Measurements from ENCODE around the gene TTC39C.
A peak's percentile ranks its signal among the peaks of the same experiment; 100 is the strongest.

Gene TTC39C

DNA sequence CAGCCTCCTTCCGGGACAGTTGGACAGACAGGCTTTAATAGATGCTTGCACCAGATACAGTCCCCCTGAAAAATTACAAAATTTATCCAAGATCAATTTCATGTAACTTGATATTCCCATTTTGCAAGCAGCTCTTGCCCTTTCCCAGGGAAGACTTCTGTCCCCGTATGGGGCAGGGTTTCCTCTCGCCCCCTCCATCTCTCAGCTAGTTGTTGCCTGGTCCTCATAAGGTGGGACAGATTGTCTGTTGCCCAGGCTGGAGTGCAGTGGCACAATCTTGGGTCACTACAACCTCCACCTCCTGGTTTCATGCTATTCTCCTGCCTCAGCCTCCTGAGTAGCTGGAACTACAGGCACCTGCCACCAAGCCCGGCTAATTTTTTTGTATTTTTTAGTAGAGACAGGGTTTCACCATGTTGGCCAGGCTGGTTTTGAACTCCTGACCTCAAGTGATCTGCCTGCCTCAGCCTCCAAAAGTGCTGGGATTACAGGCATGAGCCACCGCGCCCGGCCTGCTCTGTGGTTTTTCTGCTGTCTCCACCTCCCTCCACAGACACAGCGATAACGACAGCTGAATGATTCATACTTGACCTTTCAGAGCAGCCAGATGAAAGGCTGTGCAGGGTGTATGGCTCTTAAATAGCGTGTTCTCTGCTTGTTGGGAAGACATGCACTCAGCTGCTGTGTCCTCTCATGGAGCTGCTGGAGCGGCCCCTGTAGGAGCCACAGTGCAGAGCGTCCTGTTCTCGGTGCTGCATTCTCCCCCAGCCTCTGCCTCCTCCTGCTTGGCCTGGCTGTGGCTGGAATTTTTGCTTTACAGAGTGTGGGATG, 61.4 kb downstream of the TTC39C start:
- DNase-seq (ENCODE audit: extremely low read depth in 1 of 2, low read depth in 1 of 2) = peak; percentile 58 to 83

DNA sequence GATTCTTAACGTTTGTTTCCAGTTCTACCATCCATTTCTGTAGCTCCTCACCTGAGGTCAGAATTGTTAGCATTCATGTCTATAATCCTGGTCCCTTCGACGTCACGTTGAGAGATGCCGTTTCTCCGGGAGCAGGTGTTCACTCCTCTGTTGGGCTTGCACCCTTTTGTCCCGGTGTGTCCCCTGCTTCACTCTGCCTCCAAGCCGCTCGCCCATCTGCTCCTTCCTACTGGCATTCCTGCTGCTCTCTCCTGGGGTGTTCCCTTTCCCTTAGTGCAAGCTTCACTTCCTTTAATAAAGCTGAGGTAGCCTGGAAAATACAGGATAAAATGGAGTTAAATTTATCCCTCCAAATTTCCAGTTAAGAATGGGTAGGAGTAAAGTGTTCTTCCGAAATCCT, 62.4 kb downstream of the TTC39C start:
- DNase-seq (ENCODE audit: extremely low read depth in 1 of 2, low read depth in 1 of 2) = no peak

DNA sequence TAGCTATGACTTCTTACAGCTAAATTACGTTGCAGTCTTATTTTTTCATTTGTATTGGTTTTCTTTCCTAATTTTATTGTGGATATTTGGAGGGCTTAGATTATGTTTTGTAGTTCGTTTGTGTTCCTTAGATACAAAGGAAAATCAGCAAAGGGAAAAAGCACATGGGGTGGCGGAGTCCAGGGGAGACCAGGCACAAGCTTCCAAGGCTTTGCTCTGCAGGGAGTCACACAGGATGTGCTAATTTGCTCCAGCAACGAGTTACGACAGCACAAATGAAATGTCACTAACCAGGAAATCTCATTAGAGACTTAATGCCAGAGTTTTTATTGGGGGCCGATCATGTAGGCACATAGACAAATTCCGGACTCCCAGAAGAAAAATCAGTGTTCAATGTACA, 63.8 kb downstream of the TTC39C start:
- DNase-seq (ENCODE audit: extremely low read depth in 1 of 2, low read depth in 1 of 2) = no peak

DNA sequence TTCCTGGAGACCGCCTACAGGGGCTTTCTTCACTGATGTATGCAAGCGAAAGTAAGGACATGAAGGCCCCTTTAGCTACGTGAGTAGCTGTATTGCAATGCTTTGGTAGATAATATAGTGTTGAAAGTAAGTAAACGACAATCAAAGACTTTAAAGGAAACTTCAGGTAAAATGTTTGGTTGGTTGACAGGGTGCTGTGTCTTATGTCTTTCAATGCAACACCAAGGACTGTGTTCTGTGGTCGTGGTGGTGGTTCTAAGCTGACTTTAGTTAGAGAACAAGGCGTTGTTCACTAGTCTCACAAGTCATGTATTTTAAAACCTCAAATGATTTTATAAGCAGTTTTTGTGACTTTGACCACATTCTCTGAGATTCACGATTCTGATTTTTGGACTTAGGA, 66.3 kb downstream of the TTC39C start:
- DNase-seq (ENCODE audit: extremely low read depth in 1 of 2, low read depth in 1 of 2) = no peak

GRCh38 chr18:24083550-24083949, 69.0 kb downstream of the TTC39C start:
- no peak for DNase-seq (ENCODE audit: extremely low read depth in 1 of 2, low read depth in 1 of 2)

DNA sequence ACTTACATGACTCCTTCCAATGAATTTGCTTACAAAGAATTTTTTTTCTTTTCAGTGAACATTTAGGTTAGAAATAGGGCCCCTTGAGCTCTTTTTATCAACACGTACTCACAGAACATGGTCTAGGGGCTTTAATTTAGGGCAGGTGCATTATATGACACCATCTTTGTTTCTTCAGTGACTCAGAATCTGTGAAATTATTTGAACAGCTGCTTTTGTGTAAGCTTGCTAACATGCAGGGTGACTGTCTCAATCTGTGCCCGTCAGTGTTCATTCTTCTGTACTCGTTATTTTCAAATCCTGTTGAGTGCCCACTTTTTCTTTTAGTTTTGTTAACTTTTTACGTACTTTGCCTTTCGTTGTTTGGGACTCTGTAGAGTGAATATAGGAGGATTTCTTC, 71.5 kb downstream of the TTC39C start:
- no peak for DNase-seq (ENCODE audit: extremely low read depth in 1 of 2, low read depth in 1 of 2)

GRCh38 chr18:24089076-24089475, 74.5 kb downstream of the TTC39C start:
- DNase-seq (ENCODE audit: extremely low read depth in 1 of 2, low read depth in 1 of 2) = no peak

DNA sequence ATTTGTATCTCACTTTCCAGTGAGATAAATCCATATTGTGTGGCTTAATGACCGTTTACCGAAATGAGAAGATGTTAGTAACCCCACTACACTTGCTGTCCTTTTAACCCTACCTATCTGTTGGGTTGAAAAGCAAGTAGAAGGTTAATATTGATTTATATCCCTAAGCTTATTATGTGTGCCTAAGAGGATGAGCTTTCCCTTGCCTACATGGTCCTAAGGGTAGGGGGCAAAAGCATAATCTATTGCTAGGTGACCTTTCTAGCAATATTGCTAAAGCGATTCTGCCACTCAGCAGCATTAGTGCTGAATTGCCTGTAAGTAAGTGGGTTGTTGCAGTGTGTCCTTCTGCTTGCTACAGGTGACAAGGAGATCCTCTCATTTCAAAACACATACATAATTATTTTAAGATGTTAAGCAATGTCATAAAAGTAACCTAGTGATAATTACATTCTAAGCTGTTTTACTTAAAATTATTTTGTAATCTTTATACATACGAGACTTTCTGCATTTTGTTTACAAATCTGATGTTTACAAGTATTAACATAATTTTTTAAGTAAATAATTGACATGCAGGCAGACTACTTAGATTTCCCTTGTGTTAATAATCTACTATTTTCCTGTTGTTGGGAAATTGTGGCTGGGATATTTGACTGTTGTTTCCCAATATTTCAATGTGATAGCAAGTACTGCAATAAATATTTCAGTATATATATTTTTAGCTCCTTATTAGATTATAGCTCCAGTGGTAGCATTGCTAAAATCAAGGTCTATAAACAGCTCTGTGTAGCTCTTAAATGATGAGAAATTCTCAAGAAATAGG, 75.2 kb downstream of the TTC39C start:
- no peak for DNase-seq (ENCODE audit: extremely low read depth in 1 of 2, low read depth in 1 of 2)

DNA sequence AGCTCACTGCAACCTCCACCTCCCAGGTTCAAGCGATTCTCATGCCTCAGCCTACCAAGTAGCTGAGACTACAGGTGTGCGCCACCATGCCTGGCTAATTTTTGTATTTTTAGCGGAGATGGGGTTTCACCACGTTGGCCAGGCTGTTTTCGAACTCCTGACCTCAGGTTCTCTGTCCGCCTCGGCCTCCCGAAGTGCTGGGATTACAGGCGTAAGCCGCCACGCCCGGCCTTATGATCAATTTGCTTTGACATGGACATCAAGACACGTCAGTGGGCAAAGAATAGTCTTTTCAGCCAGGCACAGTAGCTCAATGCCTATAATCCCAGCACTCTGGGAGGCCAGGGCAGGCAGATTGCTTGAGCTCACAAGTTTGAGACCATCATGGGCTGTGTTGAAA, 76.3 kb downstream of the TTC39C start:
- DNase-seq (ENCODE audit: extremely low read depth in 1 of 2, low read depth in 1 of 2) = no peak

DNA sequence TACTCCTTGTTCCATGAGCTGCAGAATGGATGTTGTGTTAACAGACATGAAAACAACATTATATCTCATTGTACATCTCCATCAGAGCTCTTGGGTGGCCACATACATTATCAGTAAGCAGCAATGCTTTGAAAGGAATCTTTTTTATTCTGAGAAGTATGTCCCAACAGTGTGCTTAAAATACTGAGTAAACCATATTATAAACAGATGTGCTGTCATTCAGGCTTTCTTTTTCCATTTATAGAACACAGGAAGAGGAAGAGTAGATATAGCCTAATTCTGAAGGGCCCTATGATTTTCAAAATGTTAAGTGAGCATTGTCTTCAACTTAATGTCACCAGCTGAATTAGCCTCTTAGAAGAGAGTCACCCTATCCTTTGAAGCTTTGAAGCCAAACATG, 80.0 kb downstream of the TTC39C start:
- no peak for DNase-seq (ENCODE audit: extremely low read depth in 1 of 2, low read depth in 1 of 2)

- no peak for DNase-seq (ENCODE audit: extremely low read depth in 1 of 2, low read depth in 1 of 2)
Observed at GRCh38 chr18:24095976-24096375, 81.4 kb downstream of the TTC39C start.

DNA sequence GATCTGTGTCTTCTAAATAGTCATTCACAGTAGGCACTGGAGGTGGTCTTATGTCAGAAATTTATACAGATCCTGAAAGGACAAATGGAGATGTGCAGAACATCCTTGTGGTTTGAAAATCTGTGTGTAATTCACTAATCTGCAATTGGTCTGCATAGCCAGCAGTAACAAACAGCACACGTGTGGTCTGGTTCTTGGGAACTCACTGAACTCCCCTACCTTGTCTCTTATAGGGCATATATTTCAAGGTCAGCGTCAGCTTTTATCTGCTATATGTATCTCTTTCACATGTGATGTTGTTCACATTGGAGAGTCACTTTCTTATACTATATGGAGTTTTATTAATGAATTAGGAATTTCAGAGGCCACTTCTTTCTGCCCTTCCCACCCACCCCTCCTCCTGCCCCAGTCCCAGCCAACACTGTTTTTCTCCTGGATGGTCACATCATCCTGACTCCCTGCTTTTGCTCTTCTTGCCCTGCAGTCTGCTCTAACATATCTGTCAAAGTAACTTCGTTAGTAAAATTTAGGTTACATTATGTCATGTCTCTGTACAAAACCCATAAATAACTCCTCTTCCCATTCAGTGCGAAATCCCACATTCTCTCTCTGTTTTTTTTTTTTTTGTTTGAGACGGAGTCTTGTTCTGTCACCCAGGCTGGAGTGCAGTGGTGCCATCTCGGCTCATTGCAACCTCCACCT, 88.9 kb downstream of the TTC39C start:
- DNase-seq (ENCODE audit: extremely low read depth in 1 of 2, low read depth in 1 of 2) = no peak

DNA sequence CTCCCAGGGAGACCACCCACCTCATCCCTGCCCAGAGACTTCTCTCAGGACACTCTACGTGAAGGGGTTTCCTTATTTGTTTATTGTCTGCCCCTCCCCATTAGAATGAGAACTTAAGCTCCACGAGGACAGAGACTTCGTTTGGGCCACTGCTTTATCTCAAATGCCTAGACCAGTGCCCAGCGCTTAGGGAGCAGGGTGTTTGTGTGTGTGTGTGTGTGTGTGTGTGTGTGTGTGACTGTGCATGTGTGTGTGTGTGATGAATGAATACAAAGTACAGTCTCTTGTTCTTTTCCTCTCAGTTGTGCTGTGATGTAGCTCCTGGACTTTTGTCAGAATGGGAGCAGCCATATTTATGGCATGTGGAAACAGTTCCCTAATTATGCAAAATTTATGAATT, 89.9 kb downstream of the TTC39C start:
- DNase-seq (ENCODE audit: extremely low read depth in 1 of 2, low read depth in 1 of 2) = no peak

GRCh38 chr18:24108641-24109040, 94.1 kb downstream of the TTC39C start:
- DNase-seq (ENCODE audit: extremely low read depth in 1 of 2, low read depth in 1 of 2) = no peak

DNA sequence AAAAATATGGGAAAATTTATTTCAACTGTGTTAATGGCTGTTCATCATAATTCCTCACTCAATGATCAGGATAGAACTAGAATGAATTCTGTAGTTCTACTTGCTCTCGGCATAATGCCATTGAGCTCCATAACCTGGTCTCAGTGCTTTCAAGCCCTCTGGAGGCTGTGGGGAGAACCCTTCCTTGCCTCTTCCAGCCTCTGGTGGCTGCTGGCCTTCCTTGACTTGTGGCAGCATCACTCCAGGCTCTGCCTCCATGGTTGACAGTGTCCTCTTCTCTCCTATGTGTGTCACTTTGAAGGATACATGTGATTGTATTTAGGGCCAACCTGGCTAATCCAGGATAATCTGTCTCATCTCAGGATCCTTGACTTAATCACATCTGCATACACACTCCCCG, 97.4 kb downstream of the TTC39C start:
- no peak for DNase-seq (ENCODE audit: extremely low read depth in 1 of 2, low read depth in 1 of 2)

- no peak for DNase-seq (ENCODE audit: extremely low read depth in 1 of 2, low read depth in 1 of 2)
Observed at GRCh38 chr18:24112464-24112863, 97.9 kb downstream of the TTC39C start.

DNA sequence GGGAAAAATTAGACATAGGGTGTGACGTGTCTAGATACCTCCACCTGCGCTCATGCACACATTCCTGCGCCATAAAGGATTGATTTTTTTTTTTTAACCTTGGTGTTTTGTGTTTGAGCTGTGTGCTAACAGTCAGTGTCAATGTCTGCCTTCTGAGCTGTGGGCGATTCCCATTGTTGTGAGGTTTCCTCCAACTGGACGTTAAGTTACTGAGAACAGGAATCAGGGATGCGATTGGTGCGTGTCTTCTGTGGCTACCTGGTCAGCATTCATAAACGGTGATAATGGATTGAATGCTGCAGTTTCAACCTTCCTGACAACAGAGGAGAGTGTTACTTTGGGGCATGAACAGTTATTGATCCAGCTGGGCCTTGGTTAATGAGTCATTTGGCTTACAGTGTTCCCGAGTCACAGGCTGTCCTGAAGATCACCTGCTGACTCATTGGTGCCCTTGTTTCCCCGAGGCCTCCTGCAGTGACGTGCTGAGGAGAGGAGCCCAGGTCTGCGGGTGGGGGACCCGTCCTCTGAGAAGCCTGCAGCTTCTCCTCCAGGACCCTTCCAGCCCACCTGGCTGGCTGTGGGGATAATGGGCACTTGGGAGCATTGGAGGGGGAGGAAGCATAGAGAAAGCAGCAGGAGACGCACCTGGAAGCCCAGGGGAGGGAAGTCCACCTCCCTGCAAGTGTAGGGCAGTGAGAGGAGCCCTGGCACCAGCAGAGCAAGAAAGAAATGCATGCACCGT, 98.5 kb downstream of the TTC39C start:
- DNase-seq (ENCODE audit: extremely low read depth in 1 of 2, low read depth in 1 of 2) = no peak

GRCh38 chr18:24114924-24115549, 100.5 kb downstream of the TTC39C start:
- no peak for DNase-seq (ENCODE audit: extremely low read depth in 1 of 2, low read depth in 1 of 2)

GRCh38 chr18:24115628-24116027, 101.1 kb downstream of the TTC39C start:
- DNase-seq (ENCODE audit: extremely low read depth in 1 of 2, low read depth in 1 of 2) = no peak
